GM18861 (cell line): Measurements from ENCODE around the gene ARHGEF25.
"Not testable (repeated sequence)": the region's sequence is repeated elsewhere in the genome, so short reads cannot be mapped to it uniquely, and the experiment has no call there.

Source experiments
- ATAC-seq: cut with Tn5 transposase; IDR thresholded peaks from one replicate; pipeline ENCODE4 v1.9.1; 2021; ENCODE audit not compliant: unreplicated experiment

Gene ARHGEF25

GRCh38 chr12:57607958-57608663, 3.1 kb upstream of the ARHGEF25 start:
- no peak for ATAC-seq

DNA sequence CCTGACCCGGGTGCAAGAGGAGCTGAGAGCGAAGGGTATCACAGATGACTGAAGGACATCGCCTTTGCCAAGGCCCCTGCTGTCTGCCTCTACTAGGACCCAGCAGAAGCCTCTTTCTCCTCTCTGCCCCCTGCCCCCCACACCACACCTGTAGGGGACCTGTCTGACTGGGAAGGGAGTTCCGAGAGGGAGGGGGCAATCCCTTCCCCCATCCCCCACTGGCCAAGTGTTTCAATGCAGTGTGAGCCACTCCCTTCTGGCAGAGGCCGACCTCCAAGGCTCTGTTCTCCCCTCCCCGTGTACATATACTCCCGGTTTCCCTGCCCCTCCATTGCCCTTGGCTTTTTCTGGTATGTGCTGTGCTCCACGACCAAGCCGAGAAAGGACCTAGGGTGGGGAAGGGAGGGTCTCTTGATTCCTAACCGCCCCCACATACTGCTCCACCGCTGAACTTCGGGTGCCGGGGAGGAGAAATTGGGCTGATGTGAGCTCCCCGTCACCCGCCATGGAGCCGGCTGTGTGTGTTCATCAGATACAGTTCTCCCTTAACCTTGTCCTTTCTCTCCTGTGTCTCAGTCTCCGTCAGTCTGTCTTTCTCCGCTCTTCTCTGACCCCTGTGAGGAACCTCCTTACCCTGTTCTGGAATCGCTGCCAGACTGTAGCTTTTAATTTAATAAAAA, 2.0 kb upstream of the ARHGEF25 start:
- ATAC-seq = no peak

DNA sequence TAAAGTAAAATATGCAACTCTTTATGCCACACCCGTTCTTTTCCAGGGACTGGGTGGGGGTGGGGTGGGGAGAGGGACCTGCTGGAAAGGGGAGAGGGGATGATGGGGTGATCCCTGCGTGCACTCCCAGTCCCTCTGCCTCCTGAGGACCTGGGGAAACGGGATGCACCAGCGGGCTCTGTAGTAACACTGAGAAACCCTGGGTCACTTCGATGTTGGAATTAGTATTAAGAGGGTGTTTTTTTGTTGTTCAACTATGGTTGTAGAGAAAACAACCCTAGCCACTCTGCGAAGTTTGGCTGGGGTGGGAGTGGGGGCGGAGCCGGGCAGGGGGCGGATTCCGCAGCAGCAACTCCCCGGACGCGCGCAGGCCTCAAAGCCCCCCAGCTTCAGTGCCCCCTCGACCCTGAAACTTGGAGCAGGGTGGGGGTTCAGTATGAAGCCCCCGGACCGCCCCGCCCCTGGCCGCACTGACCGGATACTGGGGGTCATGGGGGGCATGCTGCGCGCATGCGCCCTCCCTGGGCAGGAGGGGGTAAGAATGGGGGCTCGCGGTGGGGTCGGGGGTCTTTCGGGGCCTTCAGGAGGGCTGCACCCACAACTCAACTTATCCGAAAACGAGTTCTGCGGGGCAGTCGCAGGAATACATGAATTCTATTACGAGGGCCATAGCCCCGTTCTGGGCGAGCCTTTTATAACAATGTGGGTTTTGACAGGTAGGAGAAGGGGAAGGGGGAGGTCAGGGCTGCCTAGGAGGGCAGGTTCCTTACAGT, 1.3 kb upstream of the ARHGEF25 start:
- ATAC-seq = no peak

DNA sequence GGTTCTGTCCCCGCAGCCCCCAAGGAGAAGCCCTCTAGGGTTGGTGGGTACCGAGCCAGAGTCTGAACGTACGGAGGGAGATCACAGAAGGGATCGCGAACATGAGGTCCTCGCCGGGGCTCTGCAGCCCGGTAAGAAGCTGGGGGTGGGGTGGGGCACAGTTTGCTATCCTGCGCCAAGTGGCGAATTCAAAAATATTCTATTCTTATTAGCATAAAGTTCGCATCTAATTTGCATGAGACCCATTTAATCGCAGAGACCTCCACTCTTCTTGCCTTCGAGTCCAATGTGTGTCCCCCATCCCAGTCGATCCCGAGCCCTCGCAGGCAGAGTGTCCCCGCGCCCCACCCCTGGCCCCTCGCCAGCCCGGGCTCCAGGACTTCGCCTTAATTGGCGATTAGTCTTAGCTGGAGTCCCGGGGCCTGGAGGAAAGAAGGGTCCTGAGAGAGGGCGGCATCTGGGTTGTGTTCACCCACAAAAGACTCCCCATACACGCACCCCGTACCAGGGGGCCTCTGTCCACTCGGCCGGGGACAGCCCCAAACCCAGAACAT, 604 bp upstream of the ARHGEF25 start:
- ATAC-seq = no peak

GRCh38 chr12:57611827-57612710, 834 bp downstream of the ARHGEF25 start:
- ATAC-seq = no peak

GRCh38 chr12:57612711-57613426, 1.6 kb downstream of the ARHGEF25 start:
- no peak for ATAC-seq

DNA sequence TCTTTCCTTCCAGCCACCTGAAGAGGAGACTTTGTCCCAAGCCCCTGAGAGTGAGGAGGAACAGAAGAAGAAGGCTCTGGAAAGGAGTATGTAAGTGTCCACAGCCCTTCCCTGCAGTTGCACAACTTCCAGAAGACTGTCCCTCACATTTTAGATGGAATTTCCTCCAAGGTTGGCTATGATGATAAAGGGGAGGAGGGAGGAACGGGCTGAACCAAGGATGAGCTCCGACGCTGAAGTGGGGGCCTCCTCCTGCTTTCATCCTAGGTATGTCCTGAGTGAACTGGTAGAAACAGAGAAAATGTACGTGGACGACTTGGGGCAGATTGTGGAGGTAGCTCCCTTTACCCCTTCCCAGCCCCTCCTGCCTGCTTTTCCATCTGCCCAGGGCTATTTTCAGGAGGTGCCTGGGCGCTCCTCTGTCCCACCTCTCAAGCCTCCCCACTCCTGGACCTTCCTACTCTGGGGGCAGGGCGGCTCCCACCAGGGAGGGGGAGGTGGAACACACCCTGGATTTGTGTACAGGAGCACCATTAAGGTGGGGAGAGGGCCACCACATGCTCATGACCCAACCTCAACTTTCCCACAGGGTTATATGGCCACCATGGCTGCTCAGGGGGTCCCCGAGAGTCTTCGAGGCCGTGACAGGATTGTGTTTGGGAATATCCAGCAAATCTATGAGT, 2.3 kb downstream of the ARHGEF25 start:
- no peak for ATAC-seq

DNA sequence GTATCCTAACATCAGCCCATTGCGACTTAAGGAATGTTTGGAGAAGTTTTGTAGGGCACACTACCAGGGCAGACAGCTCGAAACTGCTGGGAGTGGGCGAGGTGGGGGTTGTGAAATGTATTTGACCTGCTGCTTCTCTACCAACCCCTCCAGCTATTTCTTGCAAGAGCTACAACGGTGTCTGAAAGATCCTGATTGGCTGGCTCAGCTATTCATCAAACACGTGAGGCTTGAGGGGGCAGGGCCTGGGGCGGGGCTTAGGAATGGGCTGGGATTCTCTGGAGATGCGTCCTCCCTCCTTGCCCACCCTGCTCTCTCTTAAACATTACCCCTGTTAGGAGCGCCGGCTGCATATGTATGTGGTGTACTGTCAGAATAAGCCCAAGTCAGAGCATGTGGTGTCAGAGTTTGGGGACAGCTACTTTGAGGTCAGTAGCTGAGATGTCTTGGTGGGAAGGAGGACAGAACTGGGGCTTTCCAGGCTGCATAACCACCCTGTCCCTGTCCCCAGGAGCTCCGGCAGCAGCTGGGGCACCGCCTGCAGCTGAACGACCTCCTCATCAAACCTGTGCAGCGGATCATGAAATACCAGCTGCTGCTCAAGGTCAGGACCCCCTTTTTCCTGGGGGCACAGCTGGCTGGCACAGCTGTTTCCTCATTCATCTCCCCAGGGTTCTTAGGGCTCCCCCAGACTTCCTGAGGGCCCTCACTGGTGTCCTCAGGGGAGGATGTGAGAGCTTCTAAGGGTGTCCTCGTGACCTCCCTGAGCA, 3.1 kb downstream of the ARHGEF25 start:
- peak; percentile 45 for ATAC-seq

DNA sequence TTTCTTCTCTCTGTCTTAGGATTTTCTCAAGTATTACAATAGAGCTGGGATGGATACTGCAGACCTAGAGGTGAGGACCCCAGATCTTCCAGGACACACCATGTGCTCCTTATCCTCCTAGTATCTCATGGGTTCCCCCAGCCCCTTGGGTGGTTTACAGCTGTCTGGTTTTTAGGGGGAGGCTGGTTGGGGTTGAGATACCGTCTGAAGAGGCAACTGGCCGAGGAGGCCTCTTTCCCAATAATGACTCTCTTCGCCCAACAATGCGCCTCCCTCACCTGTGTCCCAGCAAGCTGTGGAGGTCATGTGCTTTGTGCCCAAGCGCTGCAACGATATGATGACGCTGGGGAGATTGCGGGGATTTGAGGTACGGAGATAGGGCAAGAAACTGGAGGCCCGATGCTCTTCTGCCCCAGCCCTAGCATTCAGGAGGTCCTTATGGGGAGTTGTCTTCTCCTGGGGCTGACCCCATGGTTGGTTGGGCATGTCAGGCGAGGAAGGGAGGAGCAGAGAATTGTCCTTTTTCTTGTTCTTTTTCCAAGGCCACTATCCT, 3.8 kb downstream of the ARHGEF25 start:
- no peak for ATAC-seq

DNA sequence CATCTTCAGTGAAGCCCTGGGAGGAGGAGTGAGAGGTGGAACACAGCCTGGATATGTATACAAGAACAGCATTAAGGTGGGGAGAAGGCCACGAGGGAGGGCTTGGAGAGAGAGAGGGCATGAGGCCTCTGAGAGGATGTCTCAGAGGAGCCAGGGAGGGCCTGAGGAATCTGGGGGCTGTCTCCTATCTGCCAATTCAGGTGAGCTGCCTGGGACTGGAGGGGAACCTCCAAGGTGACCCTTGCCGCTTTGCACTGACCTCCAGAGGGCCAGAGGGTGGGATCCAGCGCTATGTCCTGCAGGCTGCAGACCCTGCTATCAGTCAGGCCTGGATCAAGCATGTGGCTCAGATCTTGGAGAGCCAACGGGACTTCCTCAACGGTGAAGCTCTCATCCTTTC, 4.4 kb downstream of the ARHGEF25 start:
- no peak for ATAC-seq

DNA sequence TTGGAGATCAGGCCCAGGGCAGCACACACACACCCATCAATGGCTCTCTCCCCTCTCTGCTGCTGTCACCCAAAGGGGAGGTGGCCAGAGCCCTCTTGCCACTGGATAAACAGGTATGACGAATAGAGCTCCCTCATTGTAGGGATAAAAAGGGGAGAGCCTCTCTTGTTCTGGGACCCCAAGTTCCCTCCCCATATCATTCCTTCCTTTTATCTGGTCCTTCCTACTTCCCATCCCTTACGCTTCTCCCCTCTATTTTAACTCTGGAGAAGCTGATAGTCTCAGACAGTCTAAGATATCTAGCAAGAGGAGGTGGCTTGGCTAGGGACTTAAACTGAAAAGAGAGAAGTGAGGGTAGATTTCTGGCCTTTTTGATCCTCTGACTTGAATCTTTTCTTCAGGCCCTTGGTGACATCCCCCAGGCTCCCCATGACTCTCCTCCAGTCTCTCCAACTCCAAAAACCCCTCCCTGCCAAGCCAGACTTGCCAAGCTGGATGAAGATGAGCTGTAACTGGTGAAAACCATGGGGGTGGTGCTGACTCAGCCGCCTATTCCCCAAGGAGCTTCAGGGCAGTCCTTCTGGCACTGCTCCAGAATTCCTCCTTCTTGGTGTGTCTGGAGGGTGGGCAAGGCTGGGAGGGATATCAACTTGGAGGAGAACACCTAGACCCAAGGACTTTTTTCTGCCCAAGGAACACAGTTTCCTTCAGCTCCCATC, 5.3 kb downstream of the ARHGEF25 start:
- no peak for ATAC-seq

- no peak for ATAC-seq
Observed at GRCh38 chr12:57617942-57618341, 6.7 kb downstream of the ARHGEF25 start.

DNA sequence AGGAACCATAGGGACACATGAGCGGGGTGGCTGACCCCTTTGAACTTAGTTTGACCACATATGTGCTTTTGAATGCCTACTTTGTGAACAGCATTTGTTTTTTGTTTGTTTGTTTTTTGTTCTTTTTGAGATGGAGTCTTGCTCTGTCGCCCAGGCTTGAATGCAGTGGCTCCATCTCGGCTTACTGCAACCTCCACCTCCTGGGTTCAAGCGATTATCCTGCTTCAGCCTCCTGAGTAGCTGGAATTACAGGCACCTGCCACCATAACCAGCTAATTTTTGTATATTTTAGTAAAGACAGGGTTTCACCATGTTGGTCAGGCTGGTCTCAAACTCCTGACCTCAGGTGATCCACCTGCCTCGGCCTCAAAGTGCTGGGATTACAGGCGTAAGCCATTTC, 7.2 kb downstream of the ARHGEF25 start:
- ATAC-seq = not testable (repeated sequence)

- ATAC-seq = no peak
Observed at GRCh38 chr12:57618966-57619433, 7.8 kb downstream of the ARHGEF25 start.

DNA sequence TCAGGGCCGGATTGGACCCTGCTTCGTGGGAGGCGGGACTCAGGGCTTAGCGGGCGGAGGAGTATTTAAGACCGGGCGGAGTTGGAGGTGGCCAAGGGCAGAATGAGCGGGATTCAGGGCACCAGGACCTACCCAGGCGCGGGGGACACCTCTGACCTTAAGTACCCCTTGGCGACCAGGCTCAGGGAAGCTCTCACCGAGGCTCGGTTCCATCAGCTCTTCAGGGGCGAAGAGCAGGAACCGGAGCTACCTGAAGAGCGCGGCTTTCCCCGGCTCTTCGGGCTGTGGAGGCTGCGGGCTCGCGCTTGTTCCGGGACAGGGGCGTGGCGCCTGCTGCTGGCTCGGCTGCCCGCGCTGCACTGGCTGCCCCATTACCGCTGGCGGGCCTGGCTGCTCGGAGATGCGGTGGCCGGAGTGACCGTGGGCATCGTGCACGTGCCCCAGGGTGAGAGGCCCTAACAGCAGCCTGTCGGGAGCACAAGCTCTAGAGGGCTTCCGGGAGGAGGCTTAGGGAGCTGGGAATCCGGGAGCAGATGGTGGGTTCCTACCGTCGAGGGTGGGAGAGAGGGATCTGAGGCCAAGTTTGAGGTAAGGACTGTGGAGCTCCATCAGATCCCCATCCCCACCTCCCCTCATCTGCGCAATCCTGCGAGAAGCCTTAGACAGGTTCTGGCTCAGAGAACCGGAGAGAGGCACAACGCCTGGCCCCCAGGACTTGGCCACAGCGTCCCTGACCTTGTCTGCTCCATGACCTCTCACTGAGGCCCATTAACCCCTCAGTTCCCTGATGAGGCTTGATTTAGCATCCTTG, 8.4 kb downstream of the ARHGEF25 start:
- no peak for ATAC-seq

DNA sequence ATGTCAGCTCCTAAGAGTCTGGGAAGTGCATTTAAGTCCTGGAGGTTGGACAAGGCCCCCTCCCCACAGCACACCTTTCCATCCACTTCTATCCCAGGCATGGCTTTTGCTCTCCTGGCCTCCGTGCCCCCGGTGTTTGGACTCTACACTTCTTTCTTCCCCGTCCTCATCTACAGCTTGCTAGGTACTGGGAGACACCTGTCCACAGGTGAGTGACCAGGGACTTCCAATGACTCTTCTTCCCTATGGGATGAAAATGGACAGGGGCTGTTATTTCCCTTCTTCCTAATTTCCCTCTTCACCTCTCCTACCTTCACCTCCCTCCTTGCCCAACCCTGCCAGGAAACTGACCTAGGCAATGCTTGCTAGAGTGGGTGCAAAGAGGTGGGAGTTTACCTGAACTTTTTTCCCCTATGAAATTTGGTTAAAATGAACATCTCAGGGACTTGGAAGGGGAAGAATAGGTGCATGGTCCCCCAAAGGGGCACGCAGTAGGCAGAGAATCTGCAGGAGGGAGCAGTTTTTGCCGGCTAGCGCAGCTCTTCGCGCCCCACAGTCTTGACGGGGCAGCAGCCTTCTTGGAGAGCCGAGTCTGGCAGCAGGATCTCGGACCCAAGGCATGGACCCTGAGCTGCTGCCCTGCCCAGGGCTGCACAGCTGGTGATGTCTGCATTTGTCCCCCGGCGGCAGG, 9.2 kb downstream of the ARHGEF25 start:
- ATAC-seq = no peak
